HEK293 (cell line): ENCODE data around the gene PIM3.

Source experiments
- CTCF ChIA-PET: fragments of 350-600 bp; formaldehyde crosslinking; extraction: SDS; loops from one replicate; lab custom pipeline; 2021; ENCODE audit warnings: antibody characterized with exemption; lab: Yijun Ruan, JAX
- POLR2A ChIA-PET: fragments of 300-600 bp; formaldehyde crosslinking; extraction: SDS; loops from one replicate; lab custom pipeline; 2020; ENCODE audit warnings: antibody characterized with exemption, inconsistent platforms; lab: Yijun Ruan, JAX
- H3K27ac ChIP-seq: fragments of 200-500 bp; sonication (Bioruptor generic); 2 replicates; pipeline ENCODE4 v1.5.1; 2014; ENCODE audit warnings: low read depth, low read length, control low read depth, inconsistent platforms; ENCODE audit errors: extremely low read depth
- H3K36me3 ChIP-seq, 2 experiments: fragments of 200-500 bp in 1 of 2; sonication (Bioruptor generic) in 1 of 2; 1 replicate in 1 of 2; 2 replicates in 1 of 2; pipeline ENCODE4 v1.5.1; 2014 to 2017; ENCODE audit warnings: inconsistent platforms in 2 of 2, low read length in 2 of 2; ENCODE audit not compliant: control insufficient read depth in 2 of 2, insufficient read depth in 1 of 2
- H3K4me1 ChIP-seq: fragments of 200-500 bp; sonication (Bioruptor generic); 2 replicates; pipeline ENCODE4 v1.5.1; 2014; ENCODE audit warnings: mild to moderate bottlenecking, low read length, inconsistent platforms; ENCODE audit not compliant: control insufficient read depth, insufficient read depth
- H3K4me3 ChIP-seq: 2 replicates; pipeline ENCODE4 v1.5.1; 2011; ENCODE audit warnings: low read depth, mild to moderate bottlenecking, control low read depth, low read length, moderate library complexity
- H3K9me3 ChIP-seq: fragments of 200-500 bp; sonication (Bioruptor generic); 2 replicates; pipeline ENCODE4 v1.5.1; 2014; ENCODE audit warnings: low read depth, low read length, inconsistent platforms; ENCODE audit not compliant: control insufficient read depth, insufficient read depth
- BCL6B ChIP-seq: fragments of 450-650 bp; formaldehyde crosslinking; IDR thresholded peaks from 2 replicates; pipeline ENCODE4 v1.5.1; 2017; ENCODE audit warnings: missing biosample characterization, missing genetic modification characterization
- ELK4 ChIP-seq: IDR thresholded peaks from 2 replicates; pipeline ENCODE4 v1.6.1; 2011; ENCODE audit warnings: mild to moderate bottlenecking, low read depth, low read length, borderline replicate concordance
- HOXC10 ChIP-seq: sonication (generic); formaldehyde crosslinking; IDR thresholded peaks from 2 replicates; pipeline ENCODE4 v1.8.1; 2023; ENCODE audit warnings: mild to moderate bottlenecking, missing genetic modification reagents
- IKZF3 ChIP-seq: fragments of 450-650 bp; IDR thresholded peaks from 2 replicates; pipeline ENCODE4 v1.5.0; 2018; ENCODE audit warnings: missing biosample characterization, mild to moderate bottlenecking, missing genetic modification characterization, moderate library complexity
- KLF10 ChIP-seq: fragments of 450-650 bp; IDR thresholded peaks from 2 replicates; pipeline ENCODE4 v1.5.1; 2018; ENCODE audit warnings: missing biosample characterization, mild to moderate bottlenecking, missing genetic modification characterization
- MYNN ChIP-seq: fragments of 450-650 bp; formaldehyde crosslinking; IDR thresholded peaks from 2 replicates; pipeline ENCODE4 v1.5.1; 2016; ENCODE audit warnings: missing biosample characterization, missing genetic modification characterization, borderline replicate concordance
- MZF1 ChIP-seq: fragments of 450-650 bp; formaldehyde crosslinking; IDR thresholded peaks from 2 replicates; pipeline ENCODE4 v1.5.1; 2017; ENCODE audit warnings: missing biosample characterization, missing genetic modification characterization, borderline replicate concordance
- OSR2 ChIP-seq: fragments of 450-650 bp; formaldehyde crosslinking; IDR thresholded peaks from 2 replicates; pipeline ENCODE4 v1.5.1; 2016; ENCODE audit warnings: missing biosample characterization, missing genetic modification characterization
- PATZ1 ChIP-seq: fragments of 450-650 bp; formaldehyde crosslinking; IDR thresholded peaks from 2 replicates; pipeline ENCODE4 v1.5.1; 2016; ENCODE audit warnings: missing biosample characterization, missing genetic modification characterization
- ZFHX2 ChIP-seq: fragments of 450-650 bp; formaldehyde crosslinking; conservative IDR thresholded peaks from 2 replicates; pipeline ENCODE4 v1.5.1; 2016; ENCODE audit warnings: missing biosample characterization, missing genetic modification characterization
- ZNF138 ChIP-seq: fragments of 450-650 bp; formaldehyde crosslinking; IDR thresholded peaks from 2 replicates; pipeline ENCODE4 v1.5.1; 2016; ENCODE audit warnings: missing biosample characterization, missing genetic modification characterization, borderline replicate concordance
- ZNF311 ChIP-seq: fragments of 450-650 bp; formaldehyde crosslinking; IDR thresholded peaks from 2 replicates; pipeline ENCODE4 v1.5.1; 2017; ENCODE audit warnings: missing biosample characterization, missing genetic modification characterization, borderline replicate concordance
- ZNF366 ChIP-seq: fragments of 450-650 bp; formaldehyde crosslinking; conservative IDR thresholded peaks from 2 replicates; pipeline ENCODE4 v1.5.1; 2016; ENCODE audit warnings: missing biosample characterization, missing genetic modification characterization
- ZNF391 ChIP-seq: fragments of 450-650 bp; formaldehyde crosslinking; IDR thresholded peaks from 2 replicates; pipeline ENCODE4 v1.5.1; 2016; ENCODE audit warnings: low read depth, missing biosample characterization, missing genetic modification characterization, borderline replicate concordance
- ZNF398 ChIP-seq: fragments of 450-650 bp; formaldehyde crosslinking; IDR thresholded peaks from 2 replicates; pipeline ENCODE4 v1.5.1; 2017; ENCODE audit warnings: missing biosample characterization, missing genetic modification characterization
- ZNF518A ChIP-seq: fragments of 450-650 bp; formaldehyde crosslinking; conservative IDR thresholded peaks from 2 replicates; pipeline ENCODE4 v1.5.1; 2016; ENCODE audit warnings: low read depth, missing biosample characterization, missing genetic modification characterization
- ZNF560 ChIP-seq: fragments of 450-650 bp; formaldehyde crosslinking; IDR thresholded peaks from 2 replicates; pipeline ENCODE4 v1.5.1; 2017; ENCODE audit warnings: missing biosample characterization, missing genetic modification characterization, borderline replicate concordance
- ZNF600 ChIP-seq: fragments of 450-650 bp; formaldehyde crosslinking; IDR thresholded peaks from 2 replicates; pipeline ENCODE4 v1.5.1; 2016; ENCODE audit warnings: missing biosample characterization, missing genetic modification characterization
- ZNF707 ChIP-seq: fragments of 450-650 bp; formaldehyde crosslinking; IDR thresholded peaks from 2 replicates; pipeline ENCODE4 v1.5.1; 2016; ENCODE audit warnings: missing biosample characterization, missing genetic modification characterization
- ZSCAN23 ChIP-seq: fragments of 450-650 bp; formaldehyde crosslinking; IDR thresholded peaks from 2 replicates; pipeline ENCODE4 v1.5.1; 2016; ENCODE audit warnings: missing biosample characterization, missing genetic modification characterization
- ZSCAN30 ChIP-seq: fragments of 450-650 bp; IDR thresholded peaks from 2 replicates; pipeline ENCODE4 v1.5.1; 2018; ENCODE audit warnings: missing biosample characterization, mild to moderate bottlenecking, missing genetic modification characterization, moderate library complexity

Gene PIM3

GRCh38 chr22:50007057-50007511 lies 46.5 kb downstream of the PIM3 start (continued):
- TF ChIP-seq OSR2 (tag by site-specific recombination) (peak; percentile 78; the same call in 1 of the 2 replicates), ZNF600 (tag by site-specific recombination) (no peak), PATZ1 (tag by site-specific recombination) (peak; percentile 50; the same call in 1 of the 2 replicates), ZFHX2 (tag by site-specific recombination) (peak; percentile 63), IKZF3 (tag by site-specific recombination) (0 out of 2 replicates have a peak, but pooled peaks have one; percentile 45), ZNF398 (tag by site-specific recombination) (peak; percentile 49; the same call in 1 of the 2 replicates), ZNF366 (tag by site-specific recombination) (peak; percentile 51), MYNN (tag by site-specific recombination) (no peak), ZNF311 (tag by site-specific recombination) (no peak), ZNF138 (no peak), KLF10 (0 out of 2 replicates have a peak, but pooled peaks have one; percentile 38), BCL6B (tag by site-specific recombination) (0 out of 2 replicates have a peak, but pooled peaks have one; percentile 28), ZNF391 (tag by site-specific recombination) (no peak), ZSCAN23 (tag by site-specific recombination) (no peak), ZNF560 (tag by site-specific recombination) (no peak)

- Histone ChIP-seq H3K9me3 (no peaks in the 10 kb centered on the region), H3K4me3 (no peak overlapping the region), H3K36me3 (no peaks in the 10 kb centered on the region), H3K4me1 (peaks cover 4% of the 10 kb centered on the region), H3K27ac (no peak overlapping the region; the same call in 1 of the 2 replicates)
- POLR2A ChIA-PET = no interaction called here
- CTCF ChIA-PET = interaction anchor here (0.6 to 2.0 kb wide), 3 partner anchors 15 to 286 kb away, joined by 3 to 7 read pairs (median 4); no protein-coding TSS in a partner anchor
- TF ChIP-seq ZSCAN30 (tag by site-specific recombination) (0 out of 2 replicates have a peak, but pooled peaks have one; percentile 9), ZNF707 (tag by site-specific recombination) (no peak), ELK4 (no peak), HOXC10 (CRISPR knock-in tag) (no peak), ZNF518A (tag by site-specific recombination) (no peak), MZF1 (peak; percentile 72; the same call in 1 of the 2 replicates)
These were observed 47.8 kb downstream of the PIM3 start for GRCh38 chr22:50008151-50009040.
